SW 1271 (cell line): ENCODE results near the gene HARS1.
"Not testable (repeated sequence)": the region's sequence is repeated elsewhere in the genome, so short reads cannot be mapped to it uniquely, and the experiment has no call there.

Source experiments
- DNase-seq, 2 experiments: peaks; one replicate each; lab custom pipeline; 2025; lab: John Stamatoyannopoulos, UW

The HARS1 gene

DNA sequence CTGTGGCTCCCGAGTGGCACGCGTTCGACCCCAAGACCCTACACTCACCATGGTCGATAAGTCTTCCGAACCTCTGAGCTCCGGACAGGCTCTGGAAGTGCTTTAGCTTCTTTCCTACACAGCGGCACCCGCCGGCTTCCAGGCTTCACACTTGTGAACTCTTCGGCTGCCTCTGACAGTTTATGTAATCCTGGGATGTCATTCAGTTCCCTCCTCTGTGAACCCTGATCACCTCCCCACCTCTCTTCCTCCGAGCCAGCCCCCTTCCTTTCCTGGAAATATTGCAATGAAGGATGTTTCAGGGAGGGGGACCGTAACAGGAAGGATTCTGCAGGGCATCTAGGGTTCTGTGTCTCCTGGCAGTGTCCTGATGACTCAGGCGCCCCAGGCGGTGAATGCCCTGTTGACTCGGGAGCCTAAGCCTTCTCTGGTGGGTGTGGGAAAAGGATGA lies 58.1 kb downstream of the HARS1 start, which contains the start of gene CD14:
CD14 (minus strand) TSS at position 155 of the 451 bp plus-strand sequence; CDS start at position 51, 104 bp downstream.
- no peak for DNase-seq

DNA sequence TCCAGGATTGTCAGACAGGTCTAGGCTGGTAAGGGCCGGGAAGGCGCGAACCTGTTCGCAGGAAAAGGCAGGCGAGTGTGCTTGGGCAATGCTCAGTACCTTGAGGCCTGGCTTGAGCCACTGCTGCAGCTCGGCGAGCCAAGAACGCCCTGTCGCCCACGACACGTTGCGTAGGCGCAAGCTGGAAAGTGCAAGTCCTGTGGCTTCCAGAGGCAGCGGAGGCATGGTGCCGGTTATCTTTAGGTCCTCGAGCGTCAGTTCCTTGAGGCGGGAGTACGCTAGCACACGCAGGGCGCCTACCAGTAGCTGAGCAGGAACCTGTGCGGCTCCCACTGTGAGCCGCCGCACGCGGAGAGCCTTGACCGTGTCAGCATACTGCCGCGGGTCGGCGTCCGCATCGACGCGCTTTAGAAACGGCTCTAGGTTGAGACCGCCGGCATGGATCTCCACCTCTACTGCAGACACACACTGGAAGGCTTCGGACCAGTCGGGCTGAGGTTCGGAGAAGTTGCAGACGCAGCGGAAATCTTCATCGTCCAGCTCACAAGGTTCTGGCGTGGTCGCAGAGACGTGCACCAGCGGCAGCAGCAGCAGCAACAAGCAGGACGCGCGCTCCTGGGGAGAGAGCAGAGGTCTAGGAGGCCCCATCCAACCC lies 58.7 kb downstream of the HARS1 start:
- DNase-seq: no peak

DNA sequence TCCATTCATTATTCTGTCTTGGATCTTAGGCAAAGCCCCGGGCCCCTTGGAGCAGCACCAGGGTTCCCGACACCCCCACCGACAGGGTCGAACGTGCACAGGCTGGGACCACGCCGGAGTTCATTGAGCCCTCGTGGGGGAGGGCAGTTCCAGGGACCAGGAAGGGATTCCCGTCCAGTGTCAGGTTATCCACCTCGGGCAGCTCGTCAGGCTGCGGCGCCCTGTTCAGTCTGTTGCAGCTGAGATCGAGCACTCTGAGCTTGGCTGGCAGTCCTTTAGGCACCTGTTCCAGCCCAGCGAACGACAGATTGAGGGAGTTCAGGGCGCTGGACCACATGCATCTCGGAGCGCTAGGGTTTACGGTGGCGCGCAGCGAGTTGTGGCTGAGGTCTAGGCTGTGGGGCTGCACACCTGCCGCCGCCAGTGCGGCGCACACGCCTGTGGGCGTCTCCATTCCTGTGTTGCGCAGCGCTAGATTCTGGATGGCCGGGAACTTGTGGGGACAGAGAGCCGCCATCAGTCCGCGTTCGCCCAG lies 59.3 kb downstream of the HARS1 start:
- no peak for DNase-seq

DNA sequence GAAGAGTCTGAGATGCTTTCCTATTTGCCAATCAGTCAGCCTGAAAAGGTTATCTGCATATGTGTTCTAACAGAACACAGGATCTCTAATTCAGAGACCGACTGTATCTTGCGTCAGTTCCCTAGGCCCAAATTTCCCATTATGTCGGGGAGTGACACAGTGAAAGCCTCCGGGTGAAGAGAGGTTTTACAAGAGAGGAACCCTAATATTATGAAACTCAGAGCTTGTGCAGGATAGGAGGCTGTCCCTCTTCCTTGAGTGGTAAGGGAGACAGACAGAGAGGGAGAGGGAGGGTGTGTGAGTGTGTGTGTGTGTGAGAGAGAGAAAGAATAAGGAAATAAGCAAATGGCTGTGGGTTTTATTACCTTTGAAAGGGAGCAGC lies 60.1 kb downstream of the HARS1 start:
- no peak for DNase-seq

DNA sequence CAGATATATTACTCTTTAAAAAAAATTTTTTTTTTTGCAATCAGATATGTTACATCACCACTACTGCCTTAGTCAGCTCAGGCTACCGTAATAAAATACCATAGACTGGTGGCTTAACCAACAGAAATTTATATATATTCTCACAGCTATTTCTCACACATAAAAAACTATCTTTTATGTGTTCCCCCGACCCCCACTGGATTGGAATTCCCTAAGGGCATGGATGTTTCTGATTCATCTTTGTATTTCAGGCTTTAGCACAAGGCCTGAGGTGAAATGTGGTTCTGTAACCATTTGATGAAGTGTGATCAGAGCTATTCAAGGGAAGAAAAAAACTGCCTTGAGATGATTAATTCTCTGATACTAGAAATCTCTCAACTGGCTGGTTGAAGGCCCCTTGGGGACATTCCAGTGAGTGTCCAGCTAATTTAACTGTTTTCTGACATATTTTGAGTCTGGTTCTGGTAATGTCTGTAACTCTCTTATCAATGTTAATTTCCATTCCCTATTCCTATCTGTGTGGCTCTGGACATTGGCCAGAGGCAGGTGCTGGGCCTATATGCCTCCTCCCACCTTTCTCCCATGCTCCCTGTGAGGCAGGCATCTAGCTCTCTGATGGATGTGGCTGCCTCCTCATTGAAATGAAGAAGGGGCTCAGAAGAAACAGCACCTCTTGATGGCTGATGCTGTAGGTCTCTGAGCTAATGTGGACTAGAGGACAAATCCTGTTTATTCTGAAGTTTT lies 60.7 kb downstream of the HARS1 start:
- DNase-seq: no peak

DNA sequence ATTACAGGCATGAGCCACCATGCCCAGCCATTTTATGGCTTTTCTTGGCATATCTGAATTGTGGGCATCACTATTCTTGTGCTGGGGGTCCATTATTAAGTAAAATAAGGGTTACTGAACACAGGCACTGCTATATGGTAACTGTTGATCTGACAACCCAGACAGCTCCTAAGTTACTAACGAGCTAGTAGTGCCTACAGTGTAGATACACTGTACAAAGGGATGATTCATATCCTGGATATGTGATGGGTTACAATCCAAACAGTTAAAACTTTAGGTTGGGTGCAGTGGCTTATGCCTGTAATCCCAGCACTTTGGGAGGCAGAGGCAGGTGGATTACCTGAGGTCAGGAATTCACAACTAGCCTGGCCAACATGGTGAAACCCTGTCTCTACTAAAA lies 62.5 kb downstream of the HARS1 start:
- no peak for DNase-seq

DNA sequence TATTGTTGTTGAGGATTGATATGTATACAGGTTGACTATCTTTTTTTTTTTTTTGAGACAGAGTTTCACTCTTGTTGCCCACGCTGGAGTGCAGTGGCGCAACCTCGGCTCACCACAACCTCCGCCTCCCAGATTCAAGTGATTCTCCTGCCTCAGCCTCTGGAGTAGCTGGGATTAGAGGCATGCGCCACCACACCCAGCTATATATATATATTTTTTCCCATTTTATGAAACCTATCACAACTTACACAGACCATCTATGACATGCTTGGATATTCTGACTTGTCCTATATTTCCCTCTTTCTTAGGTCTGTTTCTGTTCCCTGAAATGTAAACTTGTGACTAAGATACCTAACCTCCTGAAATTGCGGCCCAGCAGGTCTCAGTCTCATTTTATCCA lies 63.2 kb downstream of the HARS1 start:
- DNase-seq: no peak

DNA sequence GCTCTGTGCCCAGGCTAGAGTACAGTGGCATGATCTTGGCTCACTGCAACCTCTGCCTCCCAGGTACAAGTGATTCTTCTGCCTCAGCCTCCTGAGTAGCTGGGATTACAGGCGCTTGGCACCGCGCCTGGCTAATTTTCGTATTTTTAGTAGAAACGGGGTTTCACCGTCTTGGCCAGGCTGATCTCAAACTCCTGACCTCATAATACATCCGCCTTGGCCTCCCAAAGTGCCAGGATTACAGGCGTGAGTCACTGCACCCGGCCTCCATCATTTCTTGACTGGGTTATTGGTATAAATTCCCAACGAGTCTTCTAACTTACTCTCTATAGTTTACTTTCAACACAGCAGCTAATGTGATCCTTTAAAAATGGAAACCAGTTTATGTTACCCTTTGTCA lies 66.3 kb downstream of the HARS1 start:
- DNase-seq: not testable (repeated sequence)
